Measurements from ENCODE around the gene TUNAR.

Gene TUNAR

GRCh38 chr14:95885866-95886265 is 9.2 kb downstream of the TUNAR start:
- ChIA-PET POLR2A (no interaction called here), CTCF (no interaction called here)
- Histone ChIP-seq H3K4me3 (ENCODE audit: control insufficient read depth in 1 of 7, extremely low read depth in 1 of 7, insufficient read depth in 4 of 7, low read depth in 2 of 7, low read length in 6 of 7) (no peak overlapping the region), H3K27ac (ENCODE audit: insufficient read depth in 1 of 2, low read depth in 1 of 2, low read length in 2 of 2, poor library complexity in 1 of 2, severe bottlenecking in 2 of 2) (no peak overlapping the region), H3K9me3 (ENCODE audit: control extremely low read depth in 1 of 5, control insufficient read depth in 4 of 5, insufficient read depth in 2 of 5, low read depth in 1 of 5, low read length in 4 of 5) (no peaks in the 10 kb centered on the region), H3K27me3 (replicated peaks in 2 of 5; ENCODE audit: control insufficient read depth in 4 of 5, insufficient read depth in 5 of 5, low read length in 4 of 5) (peaks cover 0 to 25% (median 5%) of the 10 kb centered on the region in 5 experiments), H3K36me3 (ENCODE audit: control insufficient read depth in 4 of 4, insufficient read depth in 4 of 4, low read length in 3 of 4) (no peaks in the 10 kb centered on the region), H3K4me1 (ENCODE audit: control extremely low read depth in 1 of 4, control insufficient read depth in 4 of 4, insufficient read depth in 4 of 4, low read length in 3 of 4) (no peaks in the 10 kb centered on the region)
- WGBS (ENCODE audit: insufficient coverage) = 73% methylated on average over 5 of the region's 7 CpGs
- DNase-seq = no peak

- no peak overlapping the region for H3K4me3 ChIP-seq (ENCODE audit: control insufficient read depth in 1 of 7, extremely low read depth in 1 of 7, insufficient read depth in 4 of 7, low read depth in 2 of 7, low read length in 6 of 7)
- WGBS (ENCODE audit: insufficient coverage) = 92% methylated on average over 7 of the region's 7 CpGs
Observed at GRCh38 chr14:95886366-95887056, 9.9 kb downstream of the TUNAR start.

GRCh38 chr14:95887351-95887750 is 10.7 kb downstream of the TUNAR start:
- ChIA-PET CTCF (no interaction called here), POLR2A (no interaction called here)
- no peak overlapping the region for H3K4me3 ChIP-seq (ENCODE audit: control insufficient read depth in 1 of 7, extremely low read depth in 1 of 7, insufficient read depth in 4 of 7, low read depth in 2 of 7, low read length in 6 of 7)
- no peaks in the 10 kb centered on the region for H3K9me3 ChIP-seq (ENCODE audit: control extremely low read depth in 1 of 5, control insufficient read depth in 4 of 5, insufficient read depth in 2 of 5, low read depth in 1 of 5, low read length in 4 of 5)
- WGBS (ENCODE audit: insufficient coverage) = 100% methylated on average over 1 of the region's 4 CpGs
- no peaks in the 10 kb centered on the region for H3K36me3 ChIP-seq (ENCODE audit: control insufficient read depth in 4 of 4, insufficient read depth in 4 of 4, low read length in 3 of 4)
- H3K27me3 ChIP-seq (replicated peaks in 2 of 5; ENCODE audit: control insufficient read depth in 4 of 5, insufficient read depth in 5 of 5, low read length in 4 of 5) = peaks cover 0 to 19% (median 4%) of the 10 kb centered on the region in 5 experiments
- DNase-seq = no peak
- H3K27ac ChIP-seq (ENCODE audit: insufficient read depth in 1 of 2, low read depth in 1 of 2, low read length in 2 of 2, poor library complexity in 1 of 2, severe bottlenecking in 2 of 2) = no peak overlapping the region
- no peaks in the 10 kb centered on the region for H3K4me1 ChIP-seq (ENCODE audit: control extremely low read depth in 1 of 4, control insufficient read depth in 4 of 4, insufficient read depth in 4 of 4, low read length in 3 of 4)

More at GRCh38 chr14:95886366-95887056, 9.9 kb downstream of the TUNAR start:
- ChIA-PET CTCF (no interaction called here), POLR2A (no interaction called here)
- Histone ChIP-seq H3K27me3 (replicated peaks in 2 of 5; ENCODE audit: control insufficient read depth in 4 of 5, insufficient read depth in 5 of 5, low read length in 4 of 5) (peaks cover 0 to 21% (median 5%) of the 10 kb centered on the region in 5 experiments), H3K27ac (ENCODE audit: insufficient read depth in 1 of 2, low read depth in 1 of 2, low read length in 2 of 2, poor library complexity in 1 of 2, severe bottlenecking in 2 of 2) (no peak overlapping the region), H3K36me3 (ENCODE audit: control insufficient read depth in 4 of 4, insufficient read depth in 4 of 4, low read length in 3 of 4) (no peaks in the 10 kb centered on the region), H3K9me3 (ENCODE audit: control extremely low read depth in 1 of 5, control insufficient read depth in 4 of 5, insufficient read depth in 2 of 5, low read depth in 1 of 5, low read length in 4 of 5) (no peaks in the 10 kb centered on the region), H3K4me1 (ENCODE audit: control extremely low read depth in 1 of 4, control insufficient read depth in 4 of 4, insufficient read depth in 4 of 4, low read length in 3 of 4) (no peaks in the 10 kb centered on the region)
- DNase-seq = no peak

GRCh38 chr14:95889236-95889979 is 12.8 kb downstream of the TUNAR start:
- Histone ChIP-seq H3K36me3 (ENCODE audit: control insufficient read depth in 4 of 4, insufficient read depth in 4 of 4, low read length in 3 of 4) (no peaks in the 10 kb centered on the region), H3K9me3 (ENCODE audit: control extremely low read depth in 1 of 5, control insufficient read depth in 4 of 5, insufficient read depth in 2 of 5, low read depth in 1 of 5, low read length in 4 of 5) (no peaks in the 10 kb centered on the region), H3K4me3 (ENCODE audit: control insufficient read depth in 1 of 7, extremely low read depth in 1 of 7, insufficient read depth in 4 of 7, low read depth in 2 of 7, low read length in 6 of 7) (no peak overlapping the region), H3K27me3 (replicated peaks in 2 of 5; ENCODE audit: control insufficient read depth in 4 of 5, insufficient read depth in 5 of 5, low read length in 4 of 5) (peaks cover 0 to 19% (median 3%) of the 10 kb centered on the region in 5 experiments), H3K4me1 (ENCODE audit: control extremely low read depth in 1 of 4, control insufficient read depth in 4 of 4, insufficient read depth in 4 of 4, low read length in 3 of 4) (no peaks in the 10 kb centered on the region), H3K27ac (ENCODE audit: insufficient read depth in 1 of 2, low read depth in 1 of 2, low read length in 2 of 2, poor library complexity in 1 of 2, severe bottlenecking in 2 of 2) (no peak overlapping the region)
- ChIA-PET POLR2A (no interaction called here), CTCF (no interaction called here)
- 80% methylated on average over 6 of the region's 11 CpGs for WGBS (ENCODE audit: insufficient coverage)
- DNase-seq = no peak

GRCh38 chr14:95891742-95892141 is 15.1 kb downstream of the TUNAR start:
- H3K4me1 ChIP-seq (ENCODE audit: control extremely low read depth in 1 of 4, control insufficient read depth in 4 of 4, insufficient read depth in 4 of 4, low read length in 3 of 4) = no peaks in the 10 kb centered on the region
- H3K36me3 ChIP-seq (ENCODE audit: control insufficient read depth in 4 of 4, insufficient read depth in 4 of 4, low read length in 3 of 4) = no peaks in the 10 kb centered on the region
- no peak overlapping the region for H3K27ac ChIP-seq (ENCODE audit: insufficient read depth in 1 of 2, low read depth in 1 of 2, low read length in 2 of 2, poor library complexity in 1 of 2, severe bottlenecking in 2 of 2)
- H3K9me3 ChIP-seq (ENCODE audit: control extremely low read depth in 1 of 5, control insufficient read depth in 4 of 5, insufficient read depth in 2 of 5, low read depth in 1 of 5, low read length in 4 of 5) = no peaks in the 10 kb centered on the region
- ChIA-PET POLR2A (no interaction called here), CTCF (no interaction called here)
- DNase-seq = no peak
- no peak overlapping the region for H3K4me3 ChIP-seq (ENCODE audit: control insufficient read depth in 1 of 7, extremely low read depth in 1 of 7, insufficient read depth in 4 of 7, low read depth in 2 of 7, low read length in 6 of 7)
- peaks cover 0 to 26% (median 0%) of the 10 kb centered on the region in 5 experiments for H3K27me3 ChIP-seq (replicated peaks in 2 of 5; ENCODE audit: control insufficient read depth in 4 of 5, insufficient read depth in 5 of 5, low read length in 4 of 5)
- 90% methylated on average over 3 of the region's 3 CpGs for WGBS (ENCODE audit: insufficient coverage)

- H3K27ac ChIP-seq (ENCODE audit: insufficient read depth in 1 of 2, low read depth in 1 of 2, low read length in 2 of 2, poor library complexity in 1 of 2, severe bottlenecking in 2 of 2) = no peak overlapping the region
- H3K4me3 ChIP-seq (ENCODE audit: control insufficient read depth in 1 of 7, extremely low read depth in 1 of 7, insufficient read depth in 4 of 7, low read depth in 2 of 7, low read length in 6 of 7) = no peak overlapping the region
- no peak for DNase-seq
- peaks cover 0 to 27% (median 0%) of the 10 kb centered on the region in 5 experiments for H3K27me3 ChIP-seq (replicated peaks in 2 of 5; ENCODE audit: control insufficient read depth in 4 of 5, insufficient read depth in 5 of 5, low read length in 4 of 5)
- H3K9me3 ChIP-seq (ENCODE audit: control extremely low read depth in 1 of 5, control insufficient read depth in 4 of 5, insufficient read depth in 2 of 5, low read depth in 1 of 5, low read length in 4 of 5) = no peaks in the 10 kb centered on the region
- CTCF ChIA-PET = no interaction called here
- H3K4me1 ChIP-seq (ENCODE audit: control extremely low read depth in 1 of 4, control insufficient read depth in 4 of 4, insufficient read depth in 4 of 4, low read length in 3 of 4) = no peaks in the 10 kb centered on the region
- no peaks in the 10 kb centered on the region for H3K36me3 ChIP-seq (ENCODE audit: control insufficient read depth in 4 of 4, insufficient read depth in 4 of 4, low read length in 3 of 4)
- POLR2A ChIA-PET = no interaction called here
- WGBS (ENCODE audit: insufficient coverage) = 96% methylated on average over 11 of the region's 11 CpGs
Observed at GRCh38 chr14:95892142-95892541, 15.5 kb downstream of the TUNAR start.

- CTCF ChIA-PET = interaction anchor here (1.2 kb wide), 1 partner anchor 10 kb away, joined by 3 read pairs; no protein-coding TSS in a partner anchor
- Histone ChIP-seq H3K9me3 (ENCODE audit: control extremely low read depth in 1 of 5, control insufficient read depth in 4 of 5, insufficient read depth in 2 of 5, low read depth in 1 of 5, low read length in 4 of 5) (no peaks in the 10 kb centered on the region), H3K36me3 (ENCODE audit: control insufficient read depth in 4 of 4, insufficient read depth in 4 of 4, low read length in 3 of 4) (no peaks in the 10 kb centered on the region), H3K4me3 (ENCODE audit: control insufficient read depth in 1 of 7, extremely low read depth in 1 of 7, insufficient read depth in 4 of 7, low read depth in 2 of 7, low read length in 6 of 7) (no peak overlapping the region), H3K27ac (ENCODE audit: insufficient read depth in 1 of 2, low read depth in 1 of 2, low read length in 2 of 2, poor library complexity in 1 of 2, severe bottlenecking in 2 of 2) (no peak overlapping the region), H3K4me1 (ENCODE audit: control extremely low read depth in 1 of 4, control insufficient read depth in 4 of 4, insufficient read depth in 4 of 4, low read length in 3 of 4) (no peaks in the 10 kb centered on the region), H3K27me3 (replicated peaks in 2 of 5; ENCODE audit: control insufficient read depth in 4 of 5, insufficient read depth in 5 of 5, low read length in 4 of 5) (peaks cover 0 to 32% (median 3%) of the 10 kb centered on the region in 5 experiments)
- peak in 2 of 3 donors; percentile 4 to 5 for DNase-seq
- POLR2A ChIA-PET = no interaction called here
- WGBS (ENCODE audit: insufficient coverage) = 46% methylated on average over 9 of the region's 10 CpGs
Observed at GRCh38 chr14:95895720-95896119, 19.1 kb downstream of the TUNAR start.
